T-helper 1 cell treated with Interleukin-12 subunit alpha and Interleukin-12 subunit beta and Interleukin-4 antibody, amounts not matched to agents 30 μg/mL and 1 μg/mL, for 36 hours (primary cell): ENCODE results near the gene RGL3.
A peak's percentile ranks its signal among the peaks of the same experiment; 100 is the strongest.
"Not testable (repeated sequence)": the region's sequence is repeated elsewhere in the genome, so short reads cannot be mapped to it uniquely, and the experiment has no call there.

Experiments used
- H3K27ac Mint-ChIP-seq: one replicate; pipeline ENCODE4 v1.8.0; 2021; ENCODE audit warnings: mild to moderate bottlenecking, mixed read lengths
- H3K27me3 Mint-ChIP-seq: one replicate; pipeline ENCODE4 v1.8.0; 2021; ENCODE audit warnings: low read depth, mixed read lengths
- H3K36me3 Mint-ChIP-seq: one replicate; pipeline ENCODE4 v1.8.0; 2021; ENCODE audit warnings: low read depth, mixed read lengths
- H3K4me1 Mint-ChIP-seq: one replicate; pipeline ENCODE4 v1.8.0; 2021; ENCODE audit warnings: low read depth, mixed read lengths
- H3K4me3 Mint-ChIP-seq: one replicate; pipeline ENCODE4 v1.8.0; 2021; ENCODE audit warnings: mild to moderate bottlenecking, moderate library complexity, mixed read lengths
- H3K9me3 Mint-ChIP-seq: one replicate; pipeline ENCODE4 v1.8.0; 2021; ENCODE audit warnings: mixed read lengths

The RGL3 gene

DNA sequence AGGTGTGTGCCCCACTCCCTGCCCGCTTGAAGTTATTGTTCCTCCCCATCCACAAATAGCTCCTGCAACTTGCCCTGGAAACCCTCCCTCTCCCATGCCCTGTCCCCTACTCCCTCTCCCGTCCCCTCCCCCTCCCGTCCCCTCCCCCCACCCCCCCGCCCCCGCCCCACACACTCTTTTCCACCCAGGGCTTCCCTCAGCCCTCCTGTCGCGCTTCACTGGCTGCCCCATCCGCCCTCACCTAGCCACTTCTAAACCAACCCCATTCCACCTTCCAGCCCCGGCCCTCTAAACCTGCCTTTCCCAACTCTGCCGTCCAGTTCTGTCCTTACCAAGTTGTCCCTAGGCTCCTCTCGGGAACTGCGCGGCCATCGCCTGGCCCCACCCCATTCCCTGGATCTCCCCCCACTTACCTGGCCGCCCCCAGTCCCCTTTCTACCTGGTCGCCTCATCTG is 993 bp downstream of the RGL3 start:
- Mint-ChIP-seq H3K4me1 (peaks cover 17% of the 10 kb centered on the region), H3K9me3 (no peaks in the 10 kb centered on the region), H3K27me3 (peaks cover 74% of the 10 kb centered on the region), H3K36me3 (no peaks in the 10 kb centered on the region), H3K27ac (no peak overlapping the region), H3K4me3 (no peak overlapping the region)

DNA sequence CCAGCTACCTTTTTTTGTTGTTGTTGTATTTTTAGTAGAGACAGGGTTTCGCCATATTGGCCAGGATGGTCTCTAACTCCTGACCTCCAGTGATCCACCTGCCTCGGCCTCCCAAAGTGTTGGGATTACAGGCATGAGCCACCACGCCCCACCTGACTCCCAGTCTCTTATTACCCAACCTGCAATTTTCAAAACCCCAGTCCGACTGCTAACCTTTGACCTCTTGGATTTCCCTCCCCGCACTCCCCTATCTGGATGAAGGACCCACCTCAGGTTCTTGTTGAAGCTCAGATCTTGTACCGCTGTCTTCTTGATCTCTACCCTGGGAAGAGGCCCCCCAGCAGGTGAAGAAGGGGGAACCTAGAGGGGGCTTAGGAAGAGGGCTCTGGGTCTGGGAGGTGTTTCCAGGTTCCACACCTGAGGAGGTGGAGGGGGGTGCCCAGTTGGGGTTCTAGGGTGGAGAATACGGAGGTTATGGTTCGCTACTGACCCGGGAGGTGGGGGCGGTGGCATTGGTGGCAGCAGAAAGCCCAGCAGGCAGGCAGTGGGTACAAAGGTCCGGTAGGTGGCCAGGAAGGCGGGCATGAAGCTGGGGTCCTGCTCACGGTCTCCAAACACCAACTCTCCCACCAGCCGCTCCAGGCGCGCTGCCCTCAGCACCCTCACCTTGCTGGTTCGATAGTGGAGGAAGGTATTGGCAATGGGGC is 2.6 kb downstream of the RGL3 start:
- Mint-ChIP-seq H3K4me3 (no peak overlapping the region), H3K9me3 (no peaks in the 10 kb centered on the region), H3K27me3 (peaks cover 60% of the 10 kb centered on the region), H3K4me1 (peaks cover 6% of the 10 kb centered on the region), H3K27ac (peak overlapping the region; percentile 41), H3K36me3 (no peaks in the 10 kb centered on the region)

DNA sequence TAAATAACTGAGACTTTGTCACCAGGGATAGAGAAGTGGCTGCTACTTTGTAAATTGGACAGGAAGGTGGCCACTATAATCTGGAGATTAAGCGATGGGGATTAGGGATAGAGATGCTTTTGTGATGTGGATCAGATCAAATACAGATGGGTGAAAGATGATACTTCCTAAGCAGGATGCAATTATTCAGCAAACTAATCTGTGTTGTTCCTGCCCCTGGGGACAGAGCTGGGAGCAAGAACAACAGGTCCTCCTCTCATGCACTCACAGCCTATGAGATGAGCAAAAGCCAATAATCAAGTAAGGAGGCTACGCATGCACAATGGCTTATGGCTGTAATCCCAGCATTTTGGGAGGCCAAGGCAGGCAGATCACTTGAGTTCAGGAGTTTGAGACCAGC is 4.6 kb downstream of the RGL3 start:
- Mint-ChIP-seq H3K4me3 (no peak overlapping the region), H3K36me3 (no peaks in the 10 kb centered on the region), H3K9me3 (no peaks in the 10 kb centered on the region), H3K27me3 (peaks cover 47% of the 10 kb centered on the region), H3K27ac (no peak overlapping the region), H3K4me1 (no peaks in the 10 kb centered on the region)

DNA sequence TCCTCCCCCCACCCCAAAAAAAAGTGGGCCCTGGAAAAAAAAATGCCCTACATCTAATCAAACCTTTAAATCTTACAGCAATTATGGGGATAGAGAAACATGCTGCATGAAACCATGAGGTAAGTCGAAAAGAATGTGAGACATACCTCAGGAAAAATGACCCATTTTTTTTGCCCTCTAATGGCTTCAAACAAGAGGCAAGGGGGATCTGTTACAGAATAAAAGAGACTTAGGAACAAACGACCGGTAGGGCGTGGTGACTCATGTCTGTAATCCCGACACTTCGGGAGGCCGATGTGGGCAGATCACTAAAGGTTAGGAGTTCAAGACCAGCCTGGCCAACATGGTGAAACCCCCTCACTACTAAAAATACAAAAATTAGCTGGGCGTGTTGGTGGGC is 8.4 kb downstream of the RGL3 start:
- Mint-ChIP-seq H3K27me3 (peaks cover 18% of the 10 kb centered on the region), H3K36me3 (no peaks in the 10 kb centered on the region), H3K9me3 (no peaks in the 10 kb centered on the region), H3K4me3 (no peak overlapping the region), H3K4me1 (no peaks in the 10 kb centered on the region), H3K27ac (no peak overlapping the region)

GRCh38 chr19:11408591-11408990 is 10.5 kb downstream of the RGL3 start:
- H3K4me1 Mint-ChIP-seq = no peaks in the 10 kb centered on the region
- no peaks in the 10 kb centered on the region for H3K9me3 Mint-ChIP-seq
- peaks cover 10% of the 10 kb centered on the region for H3K27me3 Mint-ChIP-seq
- no peak overlapping the region for H3K4me3 Mint-ChIP-seq
- H3K27ac Mint-ChIP-seq = no peak overlapping the region
- H3K36me3 Mint-ChIP-seq = no peaks in the 10 kb centered on the region

- H3K4me3 Mint-ChIP-seq, H3K4me1 Mint-ChIP-seq, H3K27me3 Mint-ChIP-seq, H3K36me3 Mint-ChIP-seq, H3K9me3 Mint-ChIP-seq, H3K27ac Mint-ChIP-seq: not testable (repeated sequence)
Measured at GRCh38 chr19:11406703-11407236, 12.3 kb downstream of the RGL3 start.

- Mint-ChIP-seq H3K27me3 (peaks cover 10% of the 10 kb centered on the region), H3K9me3 (no peaks in the 10 kb centered on the region), H3K4me3 (no peak overlapping the region), H3K4me1 (no peaks in the 10 kb centered on the region), H3K36me3 (no peaks in the 10 kb centered on the region), H3K27ac (no peak overlapping the region)
Measured at GRCh38 chr19:11405846-11406643, 13.1 kb downstream of the RGL3 start.

- Mint-ChIP-seq H3K27me3 (peaks cover 5% of the 10 kb centered on the region), H3K27ac (no peak overlapping the region), H3K4me3 (no peak overlapping the region), H3K4me1 (no peaks in the 10 kb centered on the region), H3K36me3 (no peaks in the 10 kb centered on the region), H3K9me3 (no peaks in the 10 kb centered on the region)
Measured at GRCh38 chr19:11404588-11405222, 14.4 kb downstream of the RGL3 start.

DNA sequence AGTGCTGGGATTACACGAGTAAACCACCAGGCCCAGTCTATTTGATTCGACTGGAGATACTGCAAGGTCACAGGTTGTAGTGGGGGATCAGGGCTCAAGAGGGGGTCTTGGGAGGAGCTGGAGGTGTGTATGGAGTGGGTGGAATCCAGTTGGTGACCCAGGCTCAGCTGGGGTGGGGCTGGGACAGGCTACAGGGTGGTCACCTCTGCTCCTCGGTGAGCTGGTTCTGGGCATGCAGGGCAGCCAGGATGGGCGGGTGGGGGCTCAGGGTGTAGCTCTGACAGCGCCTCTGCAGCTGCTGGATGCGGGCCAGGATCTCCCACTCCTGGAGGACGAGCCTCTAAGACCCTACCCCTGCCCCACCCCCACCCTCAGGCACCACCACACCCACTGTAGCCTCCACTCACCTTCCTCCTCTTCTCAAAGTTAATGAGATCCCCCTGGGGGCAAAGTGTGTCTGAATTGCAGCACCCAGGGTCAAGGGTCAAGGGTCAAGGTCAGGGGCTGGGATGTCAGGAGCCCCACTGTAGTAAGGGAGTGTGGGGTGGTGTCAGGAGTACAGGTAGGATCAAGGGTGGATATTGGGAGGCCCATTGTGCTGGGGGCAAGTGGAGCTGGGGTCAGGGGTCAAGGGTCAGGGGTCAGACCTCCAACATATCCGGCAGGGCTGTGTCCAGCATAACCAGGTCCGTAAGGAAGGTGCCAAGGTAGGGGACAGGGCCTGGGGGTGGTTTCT is 17.1 kb downstream of the RGL3 start:
- H3K4me1 Mint-ChIP-seq = no peaks in the 10 kb centered on the region
- peaks cover under 1% of the 10 kb centered on the region for H3K27me3 Mint-ChIP-seq
- H3K9me3 Mint-ChIP-seq = no peaks in the 10 kb centered on the region
- no peaks in the 10 kb centered on the region for H3K36me3 Mint-ChIP-seq
- no peak overlapping the region for H3K4me3 Mint-ChIP-seq
- no peak overlapping the region for H3K27ac Mint-ChIP-seq

GRCh38 chr19:11400798-11401197 is 18.3 kb downstream of the RGL3 start:
- H3K4me1 Mint-ChIP-seq = no peaks in the 10 kb centered on the region
- H3K9me3 Mint-ChIP-seq = no peaks in the 10 kb centered on the region
- H3K4me3 Mint-ChIP-seq = no peak overlapping the region
- H3K27me3 Mint-ChIP-seq = no peaks in the 10 kb centered on the region
- no peak overlapping the region for H3K27ac Mint-ChIP-seq
- no peaks in the 10 kb centered on the region for H3K36me3 Mint-ChIP-seq

GRCh38 chr19:11399667-11400066 is 19.4 kb downstream of the RGL3 start:
- H3K4me3 Mint-ChIP-seq = no peak overlapping the region
- H3K4me1 Mint-ChIP-seq = no peaks in the 10 kb centered on the region
- H3K36me3 Mint-ChIP-seq = no peaks in the 10 kb centered on the region
- H3K9me3 Mint-ChIP-seq = no peaks in the 10 kb centered on the region
- peaks cover 5% of the 10 kb centered on the region for H3K27me3 Mint-ChIP-seq
- H3K27ac Mint-ChIP-seq = no peak overlapping the region

- H3K27ac Mint-ChIP-seq = no peak overlapping the region
Measured at GRCh38 chr19:11397089-11397610, 22.0 kb downstream of the RGL3 start.

DNA sequence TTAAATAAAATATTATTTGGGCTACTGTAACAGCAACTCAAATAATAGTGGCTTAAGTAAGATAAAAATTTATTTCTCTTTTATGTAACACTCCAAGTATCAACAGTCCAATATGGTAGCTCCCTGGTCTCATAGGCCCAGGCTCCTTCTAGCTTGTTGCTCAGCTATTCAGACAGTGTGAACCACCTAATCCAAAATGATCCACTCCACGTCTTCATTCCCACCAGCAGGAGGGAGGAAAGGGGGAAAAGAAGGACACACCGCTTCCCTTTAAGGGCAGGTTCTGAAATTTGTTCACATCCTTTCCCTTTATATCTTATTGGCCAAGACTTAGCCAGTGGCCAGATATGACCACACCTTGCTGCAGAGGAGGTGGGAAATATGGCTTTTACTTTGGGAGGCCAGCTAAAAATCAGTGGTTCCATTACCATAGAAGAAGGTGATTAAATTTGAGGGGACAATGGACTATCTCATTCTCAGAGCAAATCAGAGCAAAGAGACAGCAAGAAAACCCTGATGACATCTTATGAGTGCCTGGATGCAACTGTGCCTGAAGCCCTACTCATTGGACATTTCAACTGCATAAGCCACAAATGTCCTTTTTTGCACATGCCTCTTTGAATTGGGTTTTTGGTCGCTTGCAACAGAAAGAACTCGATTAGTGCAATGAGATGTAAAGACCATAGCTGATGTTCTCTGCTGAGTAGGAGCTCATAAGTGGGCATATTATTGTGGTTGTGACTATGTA is 28.0 kb downstream of the RGL3 start:
- Mint-ChIP-seq H3K9me3 (peaks cover 3% of the 10 kb centered on the region), H3K36me3 (no peaks in the 10 kb centered on the region), H3K4me3 (no peak overlapping the region), H3K27me3 (peaks cover 16% of the 10 kb centered on the region), H3K27ac (no peak overlapping the region), H3K4me1 (peaks cover 5% of the 10 kb centered on the region)

More at GRCh38 chr19:11397089-11397610, 22.0 kb downstream of the RGL3 start:
- Mint-ChIP-seq H3K27me3 (peaks cover 16% of the 10 kb centered on the region), H3K36me3 (no peaks in the 10 kb centered on the region), H3K4me1 (peaks cover 5% of the 10 kb centered on the region), H3K4me3 (no peak overlapping the region), H3K9me3 (no peaks in the 10 kb centered on the region)
